Thyroid gland (tissue), 4 donors: Measurements from ENCODE around the gene UTS2B.

Source experiments
- CTCF ChIP-seq, 6 experiments: fragments of 200-600 bp in 3 of 6; fragments of 450-650 bp in 3 of 6; sonication (generic) in 3 of 6; IDR thresholded peaks; one replicate each; pipeline ENCODE4 v1.5.1; 2016 to 2019; ENCODE audit warnings: antibody characterized with exemption in 6 of 6, mild to moderate bottlenecking in 2 of 6, inconsistent platforms in 1 of 6, moderate library complexity in 1 of 6
- POLR2A ChIP-seq, 2 donors: fragments of 450-650 bp; IDR thresholded peaks; one replicate each; pipeline ENCODE4 v1.6.1; 2017; ENCODE audit warnings: antibody characterized with exemption in 2 of 2, mild to moderate bottlenecking in 2 of 2, moderate library complexity in 1 of 2

- TF ChIP-seq CTCF (IDR thresholded peaks at IDR 0.05) (no peak), POLR2A (IDR thresholded peaks at IDR 0.05) (no peak)
Observed at GRCh38 chr3:191343115-191343514, 12.8 kb upstream of the UTS2B start.
